Upper lobe of left lung (tissue), 4 donors: Measurements from ENCODE around the gene APC2.

Experiments
- CTCF ChIP-seq, 6 experiments: fragments of 450-650 bp in 4 of 6; fragments of 200-600 bp in 2 of 6; sonication (generic) in 2 of 6; IDR thresholded peaks; one replicate each; pipeline ENCODE4 v1.5.1; 2016 to 2019; ENCODE audit warnings: antibody characterized with exemption in 6 of 6
- POLR2A ChIP-seq, 4 donors: fragments of 450-650 bp; IDR thresholded peaks; one replicate each; pipeline ENCODE4 v1.5.1; 2016 to 2017; ENCODE audit warnings: antibody characterized with exemption in 4 of 4, mild to moderate bottlenecking in 2 of 4
- POLR2AphosphoS5 ChIP-seq, 2 donors: sonication (generic); formaldehyde crosslinking; IDR thresholded peaks; one replicate each; pipeline ENCODE4 v1.5.1; 2017; ENCODE audit warnings: antibody characterized with exemption in 2 of 2

- TF ChIP-seq CTCF (IDR thresholded peaks at IDR 0.05): no peak
- TF ChIP-seq POLR2A (IDR thresholded peaks at IDR 0.05): no peak
- TF ChIP-seq POLR2AphosphoS5 (IDR thresholded peaks at IDR 0.05): no peak
Measured at GRCh38 chr19:1468274-1468820, 18.4 kb downstream of the APC2 start.
